Measurements from ENCODE around the gene CUX1.

CUX1 gene

DNA sequence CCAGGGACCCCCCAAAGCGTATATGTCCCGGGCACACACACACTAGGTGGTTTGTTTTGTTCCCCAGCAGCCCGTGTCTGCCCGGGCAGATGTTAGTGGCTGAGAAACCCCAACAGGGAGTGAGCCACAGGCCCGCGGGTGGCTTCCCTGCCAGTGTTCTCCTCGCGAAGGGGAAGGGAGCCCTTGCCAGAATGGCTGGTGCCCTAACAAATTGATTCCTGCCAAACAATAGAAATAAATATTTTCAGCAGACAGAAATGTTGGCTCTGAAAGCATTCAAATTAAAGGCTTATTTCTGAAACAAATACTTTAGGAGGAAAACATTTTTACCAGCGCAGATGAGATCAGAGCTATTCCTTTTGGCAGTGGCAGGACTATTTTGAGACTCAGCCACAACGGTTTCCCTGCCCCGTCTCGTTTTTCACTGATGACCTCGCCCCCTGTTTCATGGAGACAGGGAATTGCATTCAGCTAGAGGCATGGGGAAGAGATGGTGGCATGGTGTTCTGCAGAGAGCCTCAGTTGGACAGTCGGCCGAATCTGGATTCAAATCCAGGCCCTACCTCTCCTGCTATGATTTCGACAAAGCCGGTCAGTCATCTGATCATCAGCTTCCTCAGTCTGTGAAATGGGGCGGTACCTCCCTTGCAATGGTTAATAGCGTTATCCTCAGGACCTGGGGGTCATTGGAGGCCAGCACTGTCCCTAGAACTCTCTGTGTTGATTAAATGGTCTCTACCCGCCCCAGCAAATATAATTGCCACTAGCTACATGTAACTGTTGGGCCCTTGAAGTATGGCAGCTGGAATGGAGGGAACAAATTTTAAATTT, 84.5 kb downstream of the CUX1 start:
- TF ChIP-seq, protein P1, sequence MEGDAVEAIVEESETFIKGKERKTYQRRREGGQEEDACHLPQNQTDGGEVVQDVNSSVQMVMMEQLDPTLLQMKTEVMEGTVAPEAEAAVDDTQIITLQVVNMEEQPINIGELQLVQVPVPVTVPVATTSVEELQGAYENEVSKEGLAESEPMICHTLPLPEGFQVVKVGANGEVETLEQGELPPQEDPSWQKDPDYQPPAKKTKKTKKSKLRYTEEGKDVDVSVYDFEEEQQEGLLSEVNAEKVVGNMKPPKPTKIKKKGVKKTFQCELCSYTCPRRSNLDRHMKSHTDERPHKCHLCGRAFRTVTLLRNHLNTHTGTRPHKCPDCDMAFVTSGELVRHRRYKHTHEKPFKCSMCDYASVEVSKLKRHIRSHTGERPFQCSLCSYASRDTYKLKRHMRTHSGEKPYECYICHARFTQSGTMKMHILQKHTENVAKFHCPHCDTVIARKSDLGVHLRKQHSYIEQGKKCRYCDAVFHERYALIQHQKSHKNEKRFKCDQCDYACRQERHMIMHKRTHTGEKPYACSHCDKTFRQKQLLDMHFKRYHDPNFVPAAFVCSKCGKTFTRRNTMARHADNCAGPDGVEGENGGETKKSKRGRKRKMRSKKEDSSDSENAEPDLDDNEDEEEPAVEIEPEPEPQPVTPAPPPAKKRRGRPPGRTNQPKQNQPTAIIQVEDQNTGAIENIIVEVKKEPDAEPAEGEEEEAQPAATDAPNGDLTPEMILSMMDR (IDR thresholded peaks at IDR 0.05; ENCODE audit: borderline replicate concordance, insufficient read depth, low read depth, low read length) = no peak
- H3K4me3 ChIP-seq (ENCODE audit: low read depth, low read length) = no peak overlapping the region

DNA sequence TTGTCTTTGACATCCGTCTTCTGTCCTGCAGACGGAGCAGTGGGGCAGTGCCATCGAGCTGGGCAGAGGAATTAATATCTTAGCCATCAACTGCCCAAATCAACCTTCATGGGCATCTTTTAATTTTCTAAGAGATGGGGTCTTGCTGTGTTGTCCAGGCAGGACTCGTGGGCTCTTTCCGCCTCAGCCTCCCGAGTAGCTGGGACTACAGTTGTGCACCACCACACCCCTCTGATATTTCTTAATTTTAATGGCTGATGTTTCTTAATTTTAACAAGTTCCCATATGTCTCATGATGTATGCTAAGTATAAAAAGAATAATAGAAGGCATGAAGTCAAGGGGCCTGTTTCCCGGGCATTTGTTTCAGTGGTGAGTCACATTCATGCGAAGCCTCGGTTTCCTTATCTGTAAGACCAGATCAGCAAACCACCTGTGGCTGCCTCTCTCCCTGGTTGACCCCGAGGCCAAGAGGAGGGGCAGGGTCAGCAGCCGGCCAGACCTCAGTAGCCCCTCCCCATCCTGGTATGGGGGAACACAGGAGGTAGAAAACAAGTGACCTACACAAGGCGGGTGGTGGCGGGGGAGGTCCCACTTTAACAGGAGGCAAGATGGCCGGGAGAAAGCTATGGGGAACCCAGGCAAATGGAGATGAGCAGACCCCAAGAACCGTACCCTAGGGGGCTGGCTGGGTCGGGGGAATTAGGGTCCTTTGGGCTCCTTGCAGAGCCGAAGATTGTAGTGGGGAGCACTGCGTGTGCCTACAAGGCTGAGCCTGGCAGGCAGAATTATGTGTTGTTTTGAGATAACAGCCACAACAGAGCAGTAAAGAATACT, 85.5 kb downstream of the CUX1 start:
- TF ChIP-seq, protein P1 (IDR thresholded peaks at IDR 0.05; ENCODE audit: borderline replicate concordance, insufficient read depth, low read depth, low read length) = no peak
- H3K4me3 ChIP-seq (ENCODE audit: low read depth, low read length) = no peak overlapping the region

DNA sequence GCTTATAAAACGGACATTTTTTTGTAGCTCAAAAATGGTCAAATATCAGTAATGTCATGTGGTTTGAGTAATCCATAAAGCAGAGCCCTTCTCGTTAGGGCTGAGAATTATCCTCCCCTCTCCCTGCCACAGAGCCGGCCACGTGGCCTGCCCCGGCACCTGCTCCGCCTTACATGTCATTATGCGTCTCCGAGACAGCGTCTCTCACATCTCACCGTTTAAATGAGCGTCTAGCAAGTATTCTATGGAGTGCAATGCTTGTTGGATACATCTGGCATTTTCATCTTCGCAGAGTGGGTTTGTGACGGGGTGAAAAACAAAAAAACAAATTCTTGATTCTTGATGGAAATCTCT, 86.1 kb downstream of the CUX1 start:
- TF ChIP-seq, protein P1 (IDR thresholded peaks at IDR 0.05; ENCODE audit: borderline replicate concordance, insufficient read depth, low read depth, low read length) = no peak

DNA sequence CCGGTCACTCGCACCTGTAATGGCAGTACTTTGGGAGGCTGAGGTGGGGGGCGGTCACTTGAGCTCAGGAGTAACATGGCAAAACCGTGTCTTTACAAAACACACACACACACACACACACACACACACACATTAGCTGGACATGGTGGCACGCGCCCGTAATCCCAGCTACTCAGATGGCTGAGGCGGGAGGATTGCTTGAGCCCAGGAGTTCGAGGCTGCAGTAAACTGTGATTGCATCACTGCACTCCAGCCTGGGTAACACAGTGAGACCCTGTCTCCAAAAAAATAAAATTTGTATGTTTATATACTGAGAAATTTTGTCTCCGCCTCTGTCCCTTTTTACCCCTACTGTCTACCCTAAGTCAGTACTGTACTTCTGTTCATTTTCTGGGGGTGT, 86.6 kb downstream of the CUX1 start:
- TF ChIP-seq, protein P1 (IDR thresholded peaks at IDR 0.05; ENCODE audit: borderline replicate concordance, insufficient read depth, low read depth, low read length) = no peak
- H3K4me3 ChIP-seq (ENCODE audit: low read depth, low read length) = no peak overlapping the region

More for the DNA sequence above, 86.1 kb downstream of the CUX1 start:
- no peak overlapping the region for H3K4me3 ChIP-seq (ENCODE audit: low read depth, low read length)

DNA sequence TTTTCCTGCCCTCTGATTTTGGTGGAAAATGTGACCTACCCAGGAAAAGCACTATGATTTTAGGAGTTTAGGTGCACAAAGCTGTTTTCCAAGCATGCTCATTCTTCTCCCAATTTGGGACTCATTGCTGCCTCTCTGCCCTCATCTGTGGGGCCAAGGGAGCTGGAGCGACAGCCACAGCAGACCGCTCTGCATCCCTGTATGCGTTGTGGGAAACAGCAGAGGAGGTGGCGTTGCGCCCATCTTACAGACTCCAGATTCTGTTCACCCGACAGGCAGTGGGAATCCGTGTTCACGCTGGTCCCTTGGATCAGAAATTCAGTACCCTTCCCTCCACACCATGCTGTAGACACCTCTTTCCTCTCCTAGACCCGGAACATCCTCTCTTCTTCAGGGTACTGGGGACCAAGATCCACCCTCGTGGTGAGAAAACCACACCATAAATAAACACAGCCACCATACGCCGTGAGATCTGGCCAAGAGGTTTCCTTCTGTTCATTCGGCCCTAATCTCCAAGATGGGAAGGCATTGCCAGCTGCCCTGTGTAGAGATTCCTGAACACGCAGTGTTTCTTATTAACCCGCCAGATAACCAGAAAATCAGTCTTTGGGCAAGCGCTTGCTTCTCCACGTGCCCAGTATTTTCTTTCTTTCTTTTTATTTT, 87.9 kb downstream of the CUX1 start:
- H3K4me3 ChIP-seq (ENCODE audit: low read depth, low read length) = no peak overlapping the region
- TF ChIP-seq, protein P1 (IDR thresholded peaks at IDR 0.05; ENCODE audit: borderline replicate concordance, insufficient read depth, low read depth, low read length) = no peak

DNA sequence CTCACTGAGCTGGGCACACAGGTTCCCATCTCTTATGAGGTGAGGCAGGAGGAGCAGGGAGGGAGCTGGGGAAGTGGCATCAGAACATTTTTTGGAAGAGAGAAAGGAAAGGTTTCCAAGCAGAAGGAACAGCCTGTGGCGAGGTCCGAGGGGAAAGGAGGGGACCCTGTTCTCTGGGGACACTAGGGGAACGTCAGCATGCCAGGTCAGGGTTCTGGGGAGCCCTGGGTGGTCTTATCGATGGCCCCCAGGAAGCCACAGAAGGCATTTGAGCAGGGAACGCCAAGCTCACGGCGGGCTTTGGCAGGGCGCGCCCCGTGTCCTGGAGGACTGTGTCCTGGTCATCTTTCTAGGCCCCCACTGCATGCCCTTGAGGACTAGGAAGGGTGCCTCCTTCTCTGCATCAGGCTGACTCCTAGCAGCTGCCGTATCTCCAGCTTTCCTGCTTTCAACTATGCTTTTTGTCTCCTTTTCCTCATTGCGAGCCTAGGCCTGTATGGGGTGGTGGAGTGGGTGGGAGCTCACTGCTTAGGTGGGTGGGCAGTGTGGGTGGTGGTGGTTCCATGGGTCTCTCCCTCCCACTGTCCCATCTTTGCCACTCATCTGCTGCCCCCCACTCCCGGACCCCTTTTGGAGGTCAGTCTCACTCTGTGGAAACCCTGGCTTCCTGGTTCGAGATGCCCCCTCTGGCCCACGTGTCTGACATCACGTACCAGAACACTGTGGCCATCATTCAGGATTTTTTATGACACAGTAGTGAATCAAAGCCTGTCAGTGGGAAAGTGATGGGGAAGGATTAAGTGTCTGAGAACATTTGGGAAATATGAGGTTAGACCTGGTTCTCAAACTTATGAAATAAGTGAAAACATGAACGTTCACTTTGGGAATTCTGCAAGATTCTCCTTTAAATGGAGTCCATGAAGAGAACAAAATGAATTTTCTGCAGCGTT, 89.1 kb downstream of the CUX1 start:
- no peak overlapping the region for H3K4me3 ChIP-seq (ENCODE audit: low read depth, low read length)
- TF ChIP-seq, protein P1 (IDR thresholded peaks at IDR 0.05; ENCODE audit: borderline replicate concordance, insufficient read depth, low read depth, low read length) = no peak
